Muscle of back (tissue), 13 donors: Measurements from ENCODE around the gene CCL15. TPM values are rescaled to one million over a fixed set of nuclear protein-coding genes. Genes with fewer than 3 reads are reported as not detected.
"Not testable (repeated sequence)": the region's sequence is repeated elsewhere in the genome, so short reads cannot be mapped to it uniquely, and the experiment has no call there.

Source experiments
- DNase-seq, 3 donors: peaks; one replicate each; pipeline versions ENCODE4 v3.0.0 to v3.0.0-alpha.2; 2013
- long read RNA-seq, 9 donors: transcript quantifications; one replicate each; lab custom pipeline, GENCODE V29; 2026
- polyA plus RNA-seq, 10 donors: library from polyadenylated mRNA; unstranded; fragments of 120-200 nt; gene quantifications; one replicate each; pipeline ENCODE4 v1.2.1, GENCODE V29; 2013; ENCODE audit not compliant: insufficient read length in 10 of 10

CCL15 gene, protein sequence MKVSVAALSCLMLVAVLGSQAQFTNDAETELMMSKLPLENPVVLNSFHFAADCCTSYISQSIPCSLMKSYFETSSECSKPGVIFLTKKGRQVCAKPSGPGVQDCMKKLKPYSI
- under 1 TPM in 1 of 10 donors, not detected in 9; 0.19 TPM for polyA plus RNA-seq
- long read RNA-seq, donor 1 = 0 reads
- long read RNA-seq, donor 2 = 0 reads
- long read RNA-seq, donor 3 = 0 reads
- long read RNA-seq, donor 4 = 0 reads
- long read RNA-seq, donor 5 = 0 reads
- long read RNA-seq, donor 6 = 0 reads
- long read RNA-seq, donor 7 = 0 reads
- long read RNA-seq, donor 8 = 0 reads
- long read RNA-seq, donor 9 = 0 reads

DNA sequence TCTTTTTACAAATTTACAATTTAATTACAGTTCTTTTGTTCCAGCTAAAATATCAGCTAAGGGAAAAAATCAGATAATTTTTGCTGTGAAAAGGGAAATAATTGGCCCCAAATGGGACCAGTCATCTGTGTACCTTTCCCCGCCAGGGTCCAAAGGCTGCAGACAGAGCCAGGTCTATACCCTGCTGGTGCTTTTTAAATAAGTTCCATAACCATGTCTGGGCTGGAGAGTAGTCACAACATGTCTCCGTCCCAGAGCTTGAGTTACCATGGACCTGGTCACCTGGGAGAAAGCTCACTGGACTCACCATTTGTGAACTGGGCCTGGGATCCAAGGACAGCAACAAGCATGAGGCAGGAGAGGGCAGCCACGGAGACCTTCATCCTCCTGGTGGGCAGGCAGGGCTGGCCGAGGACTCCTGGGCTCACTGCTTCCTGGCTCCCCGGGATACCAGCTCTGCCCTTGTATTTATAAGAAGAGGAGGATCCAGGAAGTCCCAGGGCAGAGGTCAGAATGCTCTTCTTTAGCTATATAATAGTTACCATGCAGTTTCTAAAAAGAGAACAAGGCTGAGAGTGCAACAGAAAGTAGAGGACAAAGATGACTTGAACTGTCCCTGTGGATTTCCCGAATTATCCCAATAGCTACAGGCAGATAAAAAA lies at the start of gene CCL15:
TSS of gene CCL15 (minus strand) at position 444 of the 662 bp plus-strand sequence. CDS start at position 383, 61 bp downstream.
- no peak for DNase-seq

GRCh38 chr17:36049643-36050042 lies 48.3 kb upstream of the CCL15 start:
- DNase-seq = no peak

- no peak for DNase-seq
These were observed 46.7 kb upstream of the CCL15 start for GRCh38 chr17:36048066-36048465.

GRCh38 chr17:36036235-36036634 lies 34.9 kb upstream of the CCL15 start:
- DNase-seq = peak in 1 of 3 donors; percentile 7

GRCh38 chr17:36034127-36034526 lies 32.8 kb upstream of the CCL15 start:
- no peak for DNase-seq

GRCh38 chr17:36030956-36031355 lies 29.6 kb upstream of the CCL15 start:
- DNase-seq = no peak

DNA sequence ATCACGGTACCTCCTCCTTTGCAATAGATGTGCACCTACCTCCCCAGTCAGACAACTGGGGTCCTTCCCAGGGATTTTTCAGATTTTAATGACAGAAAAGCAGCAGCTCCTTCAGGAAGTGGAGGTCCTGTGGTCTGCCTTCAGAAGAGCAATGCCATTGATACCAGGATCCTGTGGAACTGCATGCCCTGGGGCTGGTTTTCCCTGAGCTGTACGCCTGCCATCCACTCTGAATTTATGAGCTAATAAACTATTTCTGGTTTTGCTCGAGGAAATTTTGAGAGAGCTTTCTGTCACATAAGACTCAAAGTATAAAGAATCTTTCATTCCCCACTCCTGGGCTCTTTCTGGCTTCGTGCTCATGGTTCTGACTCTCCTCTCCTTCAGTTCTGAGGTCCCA lies 26.4 kb upstream of the CCL15 start:
- no peak for DNase-seq

GRCh38 chr17:36024106-36024869 lies 22.9 kb upstream of the CCL15 start:
- DNase-seq = no peak

- no peak for DNase-seq
These were observed 18.1 kb upstream of the CCL15 start for GRCh38 chr17:36019423-36019822.

- DNase-seq = peak in 1 of 3 donors; percentile 12
These were observed 16.4 kb upstream of the CCL15 start, which contains the start of gene CCL23 for GRCh38 chr17:36017799-36018198. TSS of gene CCL23 (minus strand) at chr17:36017972. CDS start at chr17:36017897, 75 bp downstream.

DNA sequence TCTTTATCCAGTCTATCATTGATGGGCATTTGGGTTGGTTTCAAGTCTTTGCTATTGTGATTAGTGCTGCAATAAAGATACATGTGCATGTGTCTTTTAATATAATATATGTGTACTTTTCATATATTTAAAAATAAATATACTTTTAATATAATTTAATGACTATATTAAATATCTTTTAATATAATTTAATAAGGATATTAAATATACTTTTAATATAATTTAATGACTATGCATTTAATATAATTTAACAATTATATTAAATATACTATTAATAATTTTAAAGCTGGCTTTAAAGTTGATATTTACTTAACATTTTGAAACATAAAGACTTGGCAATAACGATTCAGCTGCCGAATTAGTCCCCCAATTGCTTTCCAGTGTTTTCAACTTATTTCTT lies 15.2 kb upstream of the CCL15 start:
- no peak for DNase-seq

GRCh38 chr17:36015895-36016294 lies 14.5 kb upstream of the CCL15 start:
- not testable (repeated sequence) for DNase-seq

- DNase-seq = no peak
These were observed 13.6 kb upstream of the CCL15 start for GRCh38 chr17:36014946-36015345.

DNA sequence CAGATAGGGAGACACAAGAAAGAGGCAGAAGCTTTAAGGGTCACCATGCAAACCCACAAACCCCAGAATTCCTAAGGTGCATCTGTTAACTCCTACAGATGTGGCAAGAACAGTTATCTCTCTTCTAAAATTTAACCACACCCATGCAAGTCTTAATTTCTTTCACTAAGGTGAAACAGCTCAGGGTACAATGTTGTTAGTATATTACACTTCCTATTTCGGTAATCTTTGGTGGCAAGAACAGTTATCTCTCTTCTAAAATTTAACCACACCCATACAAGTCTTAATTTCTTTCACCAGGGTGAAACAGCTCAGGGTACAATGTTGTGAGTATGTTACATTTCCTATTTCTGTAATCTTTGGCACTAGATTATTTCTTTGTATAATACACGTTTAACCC lies 9.8 kb upstream of the CCL15 start:
- no peak for DNase-seq

GRCh38 chr17:36008998-36009665 lies 7.8 kb upstream of the CCL15 start:
- DNase-seq = no peak

DNA sequence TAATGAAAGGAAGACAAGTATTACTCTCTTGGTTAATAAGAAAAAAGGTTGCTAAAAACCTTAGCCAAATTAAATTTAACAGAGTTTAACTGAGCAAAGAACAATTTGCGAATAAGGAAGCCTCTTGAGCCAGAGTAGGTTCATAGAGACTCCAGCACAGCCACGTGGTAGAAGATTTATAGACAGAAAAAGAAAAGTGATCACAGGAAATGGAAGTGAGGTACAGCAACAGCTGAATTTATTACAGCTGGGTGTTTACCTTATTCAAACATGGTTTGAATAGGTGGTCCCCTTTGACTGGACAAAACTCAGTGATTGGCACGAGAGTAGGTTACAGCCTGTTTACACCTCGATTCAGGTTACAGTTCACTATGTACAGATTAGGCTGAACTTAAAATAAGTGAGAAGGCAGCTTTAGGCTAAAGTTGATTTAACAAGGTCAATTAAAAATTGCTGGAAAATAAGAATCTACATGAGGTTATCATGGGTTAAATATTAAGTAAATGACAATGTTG lies 3.3 kb upstream of the CCL15 start:
- no peak for DNase-seq

DNA sequence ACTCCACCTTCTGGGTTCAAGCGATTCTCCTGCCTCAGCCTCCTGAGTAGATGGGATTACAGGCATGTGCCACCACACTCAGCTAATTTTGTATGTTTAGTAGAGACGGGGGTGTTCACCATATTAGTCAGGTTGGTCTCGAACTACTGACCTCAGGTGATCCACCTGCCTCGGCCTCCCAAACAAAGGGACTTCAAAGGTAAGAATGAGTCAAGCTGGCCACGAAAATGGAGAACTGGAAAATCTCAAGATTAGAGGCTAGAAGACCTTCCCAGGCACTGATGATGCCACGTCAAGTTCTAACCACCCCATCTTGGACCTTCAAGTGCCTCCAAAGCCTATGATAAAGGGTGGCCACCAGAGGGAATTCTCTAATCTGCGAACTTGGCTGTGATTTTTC lies 1.3 kb upstream of the CCL15 start:
- no peak for DNase-seq

GRCh38 chr17:36001862-36002603 lies 680 bp upstream of the CCL15 start:
- no peak for DNase-seq

DNA sequence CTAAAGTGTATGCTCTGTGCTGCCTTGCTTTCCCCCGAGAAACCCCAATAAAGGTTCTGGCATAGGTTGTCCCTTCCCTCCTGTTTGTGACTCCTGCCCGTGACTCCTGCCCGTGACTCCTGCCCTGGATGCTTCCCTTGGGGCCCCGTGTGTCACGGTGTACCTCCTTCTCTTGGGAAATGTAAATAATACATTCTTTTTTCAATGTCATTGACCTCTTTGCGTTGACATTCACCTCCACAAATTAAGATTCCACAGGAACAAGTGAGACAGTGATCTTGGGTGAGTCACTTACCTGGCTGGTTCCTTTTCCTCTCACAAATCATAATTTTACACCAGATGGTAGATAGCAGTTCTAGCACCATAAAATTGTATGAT lies 632 bp downstream of the CCL15 start:
- DNase-seq = no peak

DNA sequence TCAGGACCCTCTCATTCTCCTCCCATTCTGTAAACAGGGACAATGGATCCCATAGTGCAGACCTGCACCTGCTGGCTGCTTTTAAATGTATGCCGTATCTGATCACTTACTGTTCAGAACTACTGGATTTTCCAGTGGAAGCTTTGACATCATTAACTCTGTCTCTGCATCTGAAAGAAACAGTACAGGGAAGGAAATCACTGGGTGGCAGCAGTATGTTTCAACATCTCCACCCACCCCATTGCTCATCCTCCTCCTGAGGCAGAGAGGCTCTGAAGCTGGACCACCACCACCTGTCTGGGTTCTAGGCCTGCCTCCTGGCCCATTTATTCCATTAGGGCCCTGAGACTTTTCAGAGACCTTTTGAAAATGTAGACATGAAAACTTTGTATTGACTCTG lies 2.6 kb downstream of the CCL15 start:
- no peak for DNase-seq

DNA sequence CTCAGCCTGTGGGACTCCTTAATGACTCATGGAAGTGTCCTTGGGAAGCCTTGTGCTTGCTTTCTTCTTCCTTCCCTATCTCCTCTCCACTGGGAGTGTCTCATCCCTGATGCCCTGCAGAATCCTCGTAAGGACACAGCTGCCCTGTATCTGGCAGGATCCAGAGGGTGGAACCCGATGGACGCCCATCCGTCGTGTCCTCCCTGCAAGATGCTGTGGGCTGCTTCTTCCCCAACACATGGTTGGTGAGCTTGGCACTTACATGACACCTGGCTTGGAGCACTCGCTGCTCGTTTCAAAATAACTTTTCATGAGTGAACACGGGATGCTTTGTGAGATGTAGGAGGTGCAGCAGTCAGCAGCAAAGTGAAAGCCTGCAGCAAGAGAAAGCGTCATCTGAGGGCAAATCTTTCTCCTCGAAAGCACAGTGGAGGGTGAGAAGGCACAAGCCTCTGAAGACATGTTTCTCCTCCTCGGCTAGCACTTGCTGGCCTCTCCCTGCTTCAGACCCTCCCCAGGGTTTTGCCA lies 3.3 kb downstream of the CCL15 start:
- DNase-seq = no peak
